Left lung (tissue), 10 donors: ENCODE data around the gene MAPK13. TPM values are rescaled to one million over a fixed set of nuclear protein-coding genes. Genes with fewer than 3 reads are reported as not detected.

Experiments used
- ATAC-seq: fragments of 200-7000 bp; cut with Tn5 transposase; one replicate; pipeline ENCODE4 v1.9.1; 2020; ENCODE audit warnings: moderate library complexity
- DNase-seq, 4 donors: peaks; one replicate each; pipeline ENCODE4 v3.0.0-alpha.2; 2013 to 2020
- H3K27ac ChIP-seq, 2 donors: fragments of 200-600 bp; sonication (generic) in 1 of 2; one replicate each; pipeline versions ENCODE4 v1.5.0 to v1.8.0; 2020 to 2021
- H3K27me3 ChIP-seq, 2 donors: fragments of 200-600 bp; sonication (generic) in 1 of 2; one replicate each; pipeline versions ENCODE4 v1.5.0 to v1.8.0; 2020 to 2021
- H3K36me3 ChIP-seq, 2 donors: fragments of 200-600 bp; sonication (generic) in 1 of 2; one replicate each; pipeline versions ENCODE4 v1.5.0 to v1.8.0; 2020 to 2021
- H3K4me1 ChIP-seq, 2 donors: fragments of 200-600 bp; one replicate each; pipeline ENCODE4 v1.8.0; 2021
- H3K4me3 ChIP-seq, 2 donors: fragments of 200-600 bp; sonication (generic) in 1 of 2; one replicate each; pipeline versions ENCODE4 v1.5.0 to v1.8.0; 2020 to 2021; ENCODE audit warnings: mild to moderate bottlenecking in 1 of 2
- H3K9me3 ChIP-seq, 2 donors: fragments of 200-600 bp; sonication (generic) in 1 of 2; one replicate each; pipeline versions ENCODE4 v1.5.0 to v1.8.0; 2020 to 2021
- intact Hi-C, 2 donors: fragments of 100-400 bp; cut with DNase I; formaldehyde crosslinking; loops; one replicate each; pipeline versions ENCODE4 v1.11.2 to v1.14.2; 2022
- polyA plus RNA-seq, 6 donors: library from polyadenylated mRNA; unstranded; fragments of 120-200 nt; gene quantifications; one replicate each; pipeline ENCODE4 v1.2.1, GENCODE V29; 2013; ENCODE audit not compliant: insufficient read length in 6 of 6
- total RNA-seq, 2 donors: library from RNA; stranded (reverse); fragmentation: NEBNext Ultra II Directional; extraction: Animal tissue kit (Norgen Biotek cat#: 25700); gene quantifications; one replicate each; pipeline ENCODE4 v1.2.1, GENCODE V29; 2021
- TF ChIP-seq, protein P1 (sequence below), 2 donors: fragments of 200-600 bp; sonication (generic) in 1 of 2; IDR thresholded peaks; one replicate each; pipeline versions ENCODE4 v1.5.0 to v1.8.0; 2021; ENCODE audit warnings: antibody characterized with exemption in 2 of 2
- donor health status: DM: no; HTN: yes; CAD: no.
- donor health status: DM: no; HTN: no; CAD: no.

The MAPK13 gene
- total and polyA plus RNA-seq, 8 donors, result 15.7 to 89.7 (median 18.2) TPM

GRCh38 chr6:36094238-36094637, 36.1 kb upstream of the MAPK13 start:
- no peaks in the 10 kb centered on the region for H3K9me3 ChIP-seq
- H3K4me3 ChIP-seq, result no peak overlapping the region
- H3K27me3 ChIP-seq, result no peaks in the 10 kb centered on the region
- ATAC-seq (no peak), DNase-seq (no peak)
- TF ChIP-seq, protein P1, sequence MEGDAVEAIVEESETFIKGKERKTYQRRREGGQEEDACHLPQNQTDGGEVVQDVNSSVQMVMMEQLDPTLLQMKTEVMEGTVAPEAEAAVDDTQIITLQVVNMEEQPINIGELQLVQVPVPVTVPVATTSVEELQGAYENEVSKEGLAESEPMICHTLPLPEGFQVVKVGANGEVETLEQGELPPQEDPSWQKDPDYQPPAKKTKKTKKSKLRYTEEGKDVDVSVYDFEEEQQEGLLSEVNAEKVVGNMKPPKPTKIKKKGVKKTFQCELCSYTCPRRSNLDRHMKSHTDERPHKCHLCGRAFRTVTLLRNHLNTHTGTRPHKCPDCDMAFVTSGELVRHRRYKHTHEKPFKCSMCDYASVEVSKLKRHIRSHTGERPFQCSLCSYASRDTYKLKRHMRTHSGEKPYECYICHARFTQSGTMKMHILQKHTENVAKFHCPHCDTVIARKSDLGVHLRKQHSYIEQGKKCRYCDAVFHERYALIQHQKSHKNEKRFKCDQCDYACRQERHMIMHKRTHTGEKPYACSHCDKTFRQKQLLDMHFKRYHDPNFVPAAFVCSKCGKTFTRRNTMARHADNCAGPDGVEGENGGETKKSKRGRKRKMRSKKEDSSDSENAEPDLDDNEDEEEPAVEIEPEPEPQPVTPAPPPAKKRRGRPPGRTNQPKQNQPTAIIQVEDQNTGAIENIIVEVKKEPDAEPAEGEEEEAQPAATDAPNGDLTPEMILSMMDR (IDR thresholded peaks at IDR 0.05), result no peak
- H3K36me3 ChIP-seq, result peaks cover 0 to 59% of the 10 kb centered on the region in 2 donors
- peaks cover 0 to 11% of the 10 kb centered on the region in 2 donors for H3K4me1 ChIP-seq
- intact Hi-C loops, result no loop called here
- H3K27ac ChIP-seq, result peak overlapping the region in 1 of 2 donors; percentile 33

DNA sequence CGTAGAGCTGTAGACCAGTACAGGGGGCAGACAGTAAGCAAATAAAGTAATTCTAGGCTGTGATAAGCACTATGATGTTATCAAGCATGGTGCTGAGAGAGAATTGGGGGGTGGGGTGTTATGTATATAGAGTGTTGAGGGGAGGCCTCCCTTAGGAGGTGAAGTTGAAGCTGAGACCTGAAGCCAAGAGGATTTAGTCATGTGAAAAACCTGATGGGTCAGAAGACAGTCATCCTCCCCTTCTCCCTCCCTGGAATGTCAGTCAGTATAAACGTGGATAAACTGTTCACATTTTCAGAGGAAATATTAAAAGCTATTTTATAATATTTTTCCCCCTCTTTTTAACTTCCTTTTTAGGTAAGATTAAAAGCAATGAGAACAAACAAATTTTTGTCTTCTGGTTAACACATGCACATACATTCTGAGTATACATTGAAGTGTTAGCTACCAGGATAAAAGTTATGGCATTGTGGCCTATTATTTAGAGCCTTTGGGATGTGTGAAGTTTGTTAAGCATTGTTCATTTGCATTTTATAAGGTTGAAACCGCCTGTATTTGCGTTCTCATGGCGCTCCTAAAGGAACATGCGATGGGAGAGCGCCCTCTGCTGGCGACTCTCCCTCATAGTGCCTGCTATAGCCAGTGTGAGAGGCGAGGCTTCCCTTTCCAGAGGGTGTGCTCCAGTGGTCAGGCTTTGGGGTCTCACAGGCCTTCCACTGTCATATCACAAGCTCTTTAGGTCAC, 35.4 kb upstream of the MAPK13 start:
- Histone ChIP-seq H3K9me3 (no peaks in the 10 kb centered on the region), H3K4me3 (no peak overlapping the region), H3K36me3 (peaks cover 0 to 55% of the 10 kb centered on the region in 2 donors), H3K27me3 (no peaks in the 10 kb centered on the region), H3K27ac (no peak overlapping the region), H3K4me1 (peaks cover 0 to 17% of the 10 kb centered on the region in 2 donors)
- intact Hi-C loops, result loop anchor here in 1 of 2 donors (5.0 kb wide), 1 partner anchor 68 kb away; the partner anchor contains the start of gene MAPK14
- DNase-seq (peak; percentile 78 to 93 (median 84)), ATAC-seq (peak; percentile 98)
- TF ChIP-seq, protein P1 (IDR thresholded peaks at IDR 0.05), result peak; percentile 87 to 97

DNA sequence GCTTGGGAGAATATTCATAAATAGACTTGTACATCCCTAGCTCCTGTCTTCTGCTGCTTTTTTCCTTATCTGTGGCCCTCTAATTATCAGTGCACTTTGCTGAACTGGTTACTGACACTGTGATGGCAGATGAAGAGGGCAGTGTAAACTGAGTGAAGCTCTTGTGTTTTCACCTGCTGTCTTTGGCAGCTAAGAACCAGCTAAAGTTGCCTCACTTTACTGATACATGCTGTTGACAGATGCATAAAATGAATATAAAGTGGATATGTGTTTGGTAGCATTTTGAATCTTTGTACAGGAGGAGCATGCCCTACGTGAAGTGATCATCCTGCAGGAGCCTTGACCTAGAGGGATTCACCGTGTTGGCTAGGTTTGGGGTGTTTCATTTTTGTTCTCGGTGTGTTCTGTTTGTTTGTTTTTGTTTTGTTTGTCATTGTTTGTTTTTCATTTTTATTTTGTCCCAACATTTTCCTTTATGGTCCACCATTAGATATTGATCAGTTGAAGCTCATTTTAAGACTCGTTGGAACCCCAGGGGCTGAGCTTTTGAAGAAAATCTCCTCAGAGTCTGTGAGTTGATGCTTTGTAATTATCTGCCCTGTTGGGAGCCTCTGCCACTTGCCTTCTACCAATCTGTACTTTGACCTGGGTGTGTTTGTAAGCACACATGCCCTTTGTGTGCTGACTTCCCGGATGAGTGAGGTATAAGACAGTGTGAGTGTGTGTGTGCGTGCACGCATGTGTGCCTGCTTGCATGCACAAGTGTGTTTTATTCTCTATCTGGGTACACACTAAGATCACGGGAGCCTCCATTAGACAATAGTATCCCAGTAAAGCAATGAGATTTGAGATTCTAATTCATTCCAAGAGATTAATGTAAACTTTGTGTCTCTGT, 34.6 kb upstream of the MAPK13 start:
- Histone ChIP-seq H3K9me3 (no peaks in the 10 kb centered on the region), H3K4me3 (no peak overlapping the region), H3K36me3 (peaks cover 0 to 50% of the 10 kb centered on the region in 2 donors), H3K4me1 (peaks cover 0 to 19% of the 10 kb centered on the region in 2 donors), H3K27me3 (no peaks in the 10 kb centered on the region), H3K27ac (no peak overlapping the region)
- intact Hi-C loops, result loop anchor here in 1 of 2 donors (5.0 kb wide), 1 partner anchor 68 kb away; the partner anchor contains the start of gene MAPK14
- ATAC-seq, result no peak
- DNase-seq, result no peak
- TF ChIP-seq, protein P1 (IDR thresholded peaks at IDR 0.05), result peak; percentile 6 to 53

- no peak overlapping the region for H3K4me3 ChIP-seq
- ATAC-seq (no peak), DNase-seq (no peak)
- no peaks in the 10 kb centered on the region for H3K9me3 ChIP-seq
- peaks cover 0 to 19% of the 10 kb centered on the region in 2 donors for H3K4me1 ChIP-seq
- TF ChIP-seq, protein P1 (IDR thresholded peaks at IDR 0.05), result no peak
- H3K27me3 ChIP-seq, result no peaks in the 10 kb centered on the region
- peaks cover 0 to 47% of the 10 kb centered on the region in 2 donors for H3K36me3 ChIP-seq
- intact Hi-C loops, result loop anchor here in 1 of 2 donors (5.0 kb wide), 1 partner anchor 71 kb away; the partner anchor contains the start of gene MAPK14
- H3K27ac ChIP-seq, result peak overlapping the region in 1 of 2 donors; percentile 18
These were observed 31.9 kb upstream of the MAPK13 start for GRCh38 chr6:36098253-36098919.
